GM12891 (cell line): ENCODE data around the gene NCKAP5L.

Source experiments
- DNase-seq: peaks from one replicate; pipeline ENCODE4 v3.0.0; 2011; ENCODE audit warnings: low spot score; ENCODE audit not compliant: insufficient read length
- FAIRE-seq: peaks from 2 replicates; lab custom pipeline; 2011; peaks lifted over from hg19 to GRCh38; lab: Jason Lieb, UNC
- PAX5 ChIP-seq: IDR thresholded peaks from 2 replicates; pipeline ENCODE4 v1.6.1; 2011; ENCODE audit warnings: low read length, moderate library complexity, mild to moderate bottlenecking; ENCODE audit not compliant: insufficient read depth, severe bottlenecking
- POLR2A ChIP-seq: IDR thresholded peaks from 2 replicates; pipeline ENCODE4 v1.6.1; 2011; ENCODE audit warnings: low read depth, low read length, control low read depth
- POLR2AphosphoS5 ChIP-seq: IDR thresholded peaks from 2 replicates; pipeline ENCODE4 v1.6.1; 2011; ENCODE audit warnings: low read depth, low read length, control low read depth
- POU2F2 ChIP-seq: IDR thresholded peaks from 2 replicates; pipeline ENCODE4 v1.6.1; 2011; ENCODE audit warnings: low read depth, mild to moderate bottlenecking, control low read depth, low read length, moderate library complexity
- SPI1 ChIP-seq: IDR thresholded peaks from 2 replicates; pipeline ENCODE4 v1.6.1; 2011; ENCODE audit warnings: low read depth, low read length, control low read depth
- TAF1 ChIP-seq: IDR thresholded peaks from 2 replicates; pipeline ENCODE4 v1.6.1; 2011; ENCODE audit warnings: low read depth, low read length, control low read depth

Gene NCKAP5L

GRCh38 chr12:49794811-49795653 lies 33.2 kb downstream of the NCKAP5L start:
- no peak for FAIRE-seq

DNA sequence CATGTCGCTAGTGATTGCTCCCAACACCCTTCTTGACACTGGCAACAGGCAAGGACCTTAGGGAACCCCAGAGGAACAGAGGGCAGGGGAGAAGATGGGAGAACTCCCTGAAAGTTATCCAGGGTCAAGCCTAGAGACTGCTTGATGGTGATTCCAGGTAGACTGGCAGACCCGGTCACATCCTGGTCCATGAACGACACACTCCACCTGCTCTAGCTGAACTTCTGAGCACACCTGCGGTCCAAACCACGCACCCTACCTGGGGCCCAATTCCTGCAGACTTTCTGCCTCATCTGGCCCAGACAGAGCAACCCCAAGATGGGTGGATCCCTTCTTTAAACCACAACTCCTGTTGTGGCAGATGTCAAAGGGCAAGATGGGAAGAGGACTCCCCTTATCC lies 34.2 kb downstream of the NCKAP5L start:
- TF ChIP-seq POU2F2 (no peak), POLR2A (no peak), SPI1 (no peak), POLR2AphosphoS5 (0 out of 2 replicates have a peak, but pooled peaks have one; percentile 12), TAF1 (no peak), PAX5 (no peak)
- FAIRE-seq (no peak), DNase-seq (no peak)

More at GRCh38 chr12:49794811-49795653, 33.2 kb downstream of the NCKAP5L start:
- 0 out of 2 replicates have a peak, but pooled peaks have one; percentile 8 for TF ChIP-seq POLR2AphosphoS5
- no peak for TF ChIP-seq PAX5
- no peak for DNase-seq

GRCh38 chr12:49793620-49794019 lies 34.6 kb downstream of the NCKAP5L start:
- DNase-seq: no peak
- TF ChIP-seq POLR2A (no peak; the same call in 1 of the 2 replicates), SPI1 (no peak), POLR2AphosphoS5 (no peak), POU2F2 (no peak), PAX5 (no peak), TAF1 (no peak)
- no peak for FAIRE-seq

GRCh38 chr12:49792976-49793580 lies 35.1 kb downstream of the NCKAP5L start:
- TF ChIP-seq TAF1: no peak
- FAIRE-seq (no peak), DNase-seq (no peak)

- FAIRE-seq (no peak), DNase-seq (no peak)
- TF ChIP-seq POLR2A: no peak
- TF ChIP-seq SPI1: no peak
- no peak for TF ChIP-seq POU2F2
- TF ChIP-seq PAX5: no peak
- TF ChIP-seq TAF1: no peak
- TF ChIP-seq POLR2AphosphoS5: no peak
These were observed 35.8 kb downstream of the NCKAP5L start for GRCh38 chr12:49792181-49792970.

DNA sequence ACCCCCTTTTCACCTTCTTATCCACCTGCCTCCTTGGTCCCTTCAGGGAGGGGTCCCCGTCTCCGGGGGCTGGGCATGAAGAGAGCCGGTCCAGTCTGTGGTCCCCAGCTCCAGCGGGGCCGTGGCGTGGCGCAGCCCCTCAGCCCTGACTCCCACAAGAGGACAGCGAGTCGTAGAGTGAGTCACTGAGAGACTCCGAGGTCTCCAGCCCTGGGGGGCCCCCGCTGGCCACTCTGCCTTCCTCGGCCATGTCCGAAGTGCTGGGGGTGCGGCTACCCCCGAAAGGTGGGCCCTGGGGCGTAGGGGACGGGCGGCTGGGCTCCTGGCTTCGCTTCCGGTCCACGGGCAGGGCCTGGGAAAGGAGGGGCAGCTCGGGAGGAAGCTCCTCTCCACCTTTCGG lies 36.5 kb downstream of the NCKAP5L start:
- no peak for TF ChIP-seq PAX5
- TF ChIP-seq SPI1: no peak
- no peak for TF ChIP-seq TAF1
- TF ChIP-seq POLR2AphosphoS5: no peak
- TF ChIP-seq POLR2A: no peak
- no peak for TF ChIP-seq POU2F2
- DNase-seq (no peak), FAIRE-seq (no peak)

DNA sequence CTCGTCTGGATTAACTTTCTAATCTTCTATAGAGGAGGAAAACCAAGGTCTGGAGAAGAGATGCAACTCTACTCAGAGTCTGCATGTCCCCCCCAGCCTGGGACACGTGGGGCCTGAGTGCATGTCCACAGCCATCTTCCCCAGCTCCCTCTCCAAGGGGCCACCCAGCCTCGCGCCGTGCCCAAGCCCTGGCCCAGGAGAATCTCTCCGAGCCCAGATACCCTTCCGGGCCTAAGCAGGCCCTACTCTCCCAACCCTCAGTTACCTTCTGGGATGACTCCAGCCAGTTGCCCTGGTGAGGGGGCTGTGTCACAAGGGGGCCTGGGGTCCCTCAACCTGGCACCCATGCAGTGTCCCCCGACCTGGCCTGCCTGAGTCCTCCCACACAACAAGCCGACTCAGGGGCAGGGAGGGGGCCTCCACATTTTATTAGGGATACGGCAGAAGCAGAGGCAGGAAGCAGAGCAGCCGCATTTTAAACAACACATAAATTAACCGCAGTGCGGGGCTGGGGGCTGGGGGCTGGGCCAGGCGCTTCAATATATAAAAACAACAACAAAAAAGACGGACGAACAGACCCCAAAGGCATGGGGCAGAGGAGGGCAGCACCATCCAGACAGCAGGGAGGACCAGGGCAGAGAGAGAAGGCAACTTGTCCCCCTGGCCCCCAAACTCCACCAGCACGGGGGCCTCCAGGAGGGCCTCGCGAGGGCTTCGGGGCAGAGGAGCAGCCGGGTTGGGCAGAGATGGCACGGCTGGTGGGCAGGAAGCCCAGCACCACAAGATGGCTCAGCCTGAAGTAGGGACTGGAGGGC lies 37.3 kb downstream of the NCKAP5L start:
- TF ChIP-seq POU2F2: no peak
- no peak for TF ChIP-seq POLR2AphosphoS5
- no peak for TF ChIP-seq POLR2A
- TF ChIP-seq SPI1: no peak
- no peak for TF ChIP-seq TAF1
- TF ChIP-seq PAX5: no peak
- FAIRE-seq: no peak
- no peak for DNase-seq

- FAIRE-seq: no peak
- no peak for TF ChIP-seq POLR2AphosphoS5
- no peak for TF ChIP-seq PAX5
- no peak for TF ChIP-seq POU2F2
- no peak for TF ChIP-seq TAF1
- no peak for TF ChIP-seq POLR2A
- no peak for TF ChIP-seq SPI1
- DNase-seq: no peak
These were observed 38.2 kb downstream of the NCKAP5L start for GRCh38 chr12:49789992-49790391.

DNA sequence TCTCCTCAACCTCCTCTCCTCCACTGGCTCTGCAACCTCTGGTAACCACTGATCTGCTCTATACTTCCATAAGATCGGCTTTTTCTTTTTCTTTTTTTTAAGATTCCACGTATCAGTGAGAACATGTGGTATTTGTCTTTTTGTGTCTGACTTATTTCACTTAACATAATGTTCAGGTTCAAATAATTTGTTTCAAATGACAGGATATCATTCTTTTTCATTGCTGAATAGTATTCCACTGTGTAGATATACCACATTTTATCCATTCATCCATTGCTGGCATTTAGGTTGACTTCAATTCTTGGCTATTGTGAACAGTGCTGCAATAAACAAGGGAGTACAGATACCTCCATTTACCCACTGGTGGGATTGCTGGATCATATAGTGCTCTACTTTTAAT lies 40.5 kb downstream of the NCKAP5L start:
- TF ChIP-seq SPI1: no peak
- TF ChIP-seq PAX5: no peak
- no peak for TF ChIP-seq POLR2A
- TF ChIP-seq POU2F2: no peak
- TF ChIP-seq POLR2AphosphoS5: no peak
- no peak for TF ChIP-seq TAF1
- no peak for FAIRE-seq
- no peak for DNase-seq
